Measurements from ENCODE around the gene ABCF1. TPM values are rescaled to one million over a fixed set of nuclear protein-coding genes. Genes with fewer than 3 reads are reported as not detected.

ABCF1 gene
- total RNA-seq, 1 donor from 2014 or later, result 21.9 TPM

- H3K27ac ChIP-seq (ENCODE audit: low read depth, low read length), result peak within 1 kb of the TSS; percentile 93
- peaks cover 15 to 31% (median 19%) of the 10 kb centered on the region in 3 donors for H3K4me1 ChIP-seq (ENCODE audit: control insufficient read depth in 3 of 3, insufficient read depth in 3 of 3, low read length in 3 of 3)
- H3K27me3 ChIP-seq (ENCODE audit: control insufficient read depth in 3 of 3, insufficient read depth in 3 of 3, low read length in 3 of 3), result no peaks in the 10 kb centered on the region
- H3K36me3 ChIP-seq (ENCODE audit: control insufficient read depth in 3 of 3, insufficient read depth in 3 of 3, low read length in 3 of 3), result peaks cover 17 to 30% (median 24%) of the 10 kb centered on the region in 3 donors
- peak within 1 kb of the TSS; percentile 84 to 96 (median 95) for H3K9ac ChIP-seq (ENCODE audit: low read depth in 1 of 3, low read length in 3 of 3)
- H3K9me3 ChIP-seq (ENCODE audit: control insufficient read depth in 3 of 3, low read length in 3 of 3), result no peaks in the 10 kb centered on the region
- peak within 1 kb of the TSS; percentile 93 to 99 (median 99) for H3K4me3 ChIP-seq (ENCODE audit: low read length in 3 of 3)
Observed at GRCh38 chr6:30556906-30557682, 14.1 kb upstream of the ABCF1 start, which contains the start of gene PRR3. TSS of gene PRR3 (plus strand) at chr6:30557295. CDS start at chr6:30557345, 50 bp downstream.

- Histone ChIP-seq H3K9ac (ENCODE audit: low read depth in 1 of 3, low read length in 3 of 3) (peak overlapping the region; percentile 84 to 96 (median 95)), H3K9me3 (ENCODE audit: control insufficient read depth in 3 of 3, low read length in 3 of 3) (no peaks in the 10 kb centered on the region), H3K4me1 (ENCODE audit: control insufficient read depth in 3 of 3, insufficient read depth in 3 of 3, low read length in 3 of 3) (peaks cover 15 to 31% (median 19%) of the 10 kb centered on the region in 3 donors), H3K27ac (ENCODE audit: low read depth, low read length) (peak overlapping the region; percentile 93), H3K4me3 (ENCODE audit: low read length in 3 of 3) (peak overlapping the region; percentile 93 to 99 (median 99)), H3K36me3 (ENCODE audit: control insufficient read depth in 3 of 3, insufficient read depth in 3 of 3, low read length in 3 of 3) (peaks cover 19 to 29% (median 25%) of the 10 kb centered on the region in 3 donors), H3K27me3 (ENCODE audit: control insufficient read depth in 3 of 3, insufficient read depth in 3 of 3, low read length in 3 of 3) (no peaks in the 10 kb centered on the region)
Observed at GRCh38 chr6:30557683-30557981, 13.6 kb upstream of the ABCF1 start.

GRCh38 chr6:30560930-30561329 is 10.3 kb upstream of the ABCF1 start:
- Histone ChIP-seq H3K36me3 (ENCODE audit: control insufficient read depth in 3 of 3, insufficient read depth in 3 of 3, low read length in 3 of 3) (peaks cover 7 to 10% (median 8%) of the 10 kb centered on the region in 3 donors), H3K4me3 (ENCODE audit: low read length in 3 of 3) (no peak overlapping the region), H3K4me1 (ENCODE audit: control insufficient read depth in 3 of 3, insufficient read depth in 3 of 3, low read length in 3 of 3) (peaks cover 9 to 17% (median 12%) of the 10 kb centered on the region in 3 donors), H3K27ac (ENCODE audit: low read depth, low read length) (no peak overlapping the region), H3K27me3 (ENCODE audit: control insufficient read depth in 3 of 3, insufficient read depth in 3 of 3, low read length in 3 of 3) (no peaks in the 10 kb centered on the region), H3K9ac (ENCODE audit: low read depth in 1 of 3, low read length in 3 of 3) (no peak overlapping the region), H3K9me3 (ENCODE audit: control insufficient read depth in 3 of 3, low read length in 3 of 3) (no peaks in the 10 kb centered on the region)

GRCh38 chr6:30562470-30563425 is 8.5 kb upstream of the ABCF1 start:
- H3K9ac ChIP-seq (ENCODE audit: low read depth in 1 of 3, low read length in 3 of 3), result no peak overlapping the region
- H3K27me3 ChIP-seq (ENCODE audit: control insufficient read depth in 3 of 3, insufficient read depth in 3 of 3, low read length in 3 of 3), result no peaks in the 10 kb centered on the region
- no peak overlapping the region for H3K4me3 ChIP-seq (ENCODE audit: low read length in 3 of 3)
- H3K36me3 ChIP-seq (ENCODE audit: control insufficient read depth in 3 of 3, insufficient read depth in 3 of 3, low read length in 3 of 3), result peaks cover 7 to 10% (median 8%) of the 10 kb centered on the region in 3 donors
- H3K27ac ChIP-seq (ENCODE audit: low read depth, low read length), result no peak overlapping the region
- no peaks in the 10 kb centered on the region for H3K9me3 ChIP-seq (ENCODE audit: control insufficient read depth in 3 of 3, low read length in 3 of 3)
- H3K4me1 ChIP-seq (ENCODE audit: control insufficient read depth in 3 of 3, insufficient read depth in 3 of 3, low read length in 3 of 3), result peaks cover 4 to 5% (median 4%) of the 10 kb centered on the region in 3 donors

GRCh38 chr6:30564114-30564513 is 7.1 kb upstream of the ABCF1 start:
- Histone ChIP-seq H3K36me3 (ENCODE audit: control insufficient read depth in 3 of 3, insufficient read depth in 3 of 3, low read length in 3 of 3) (peaks cover 7 to 10% (median 8%) of the 10 kb centered on the region in 3 donors), H3K27me3 (ENCODE audit: control insufficient read depth in 3 of 3, insufficient read depth in 3 of 3, low read length in 3 of 3) (no peaks in the 10 kb centered on the region), H3K4me1 (ENCODE audit: control insufficient read depth in 3 of 3, insufficient read depth in 3 of 3, low read length in 3 of 3) (no peaks in the 10 kb centered on the region), H3K4me3 (ENCODE audit: low read length in 3 of 3) (no peak overlapping the region), H3K9me3 (ENCODE audit: control insufficient read depth in 3 of 3, low read length in 3 of 3) (no peaks in the 10 kb centered on the region), H3K9ac (ENCODE audit: low read depth in 1 of 3, low read length in 3 of 3) (no peak overlapping the region), H3K27ac (ENCODE audit: low read depth, low read length) (no peak overlapping the region)

- Histone ChIP-seq H3K27me3 (ENCODE audit: control insufficient read depth in 3 of 3, insufficient read depth in 3 of 3, low read length in 3 of 3) (no peaks in the 10 kb centered on the region), H3K9me3 (ENCODE audit: control insufficient read depth in 3 of 3, low read length in 3 of 3) (no peaks in the 10 kb centered on the region), H3K36me3 (ENCODE audit: control insufficient read depth in 3 of 3, insufficient read depth in 3 of 3, low read length in 3 of 3) (peaks cover 7 to 10% (median 8%) of the 10 kb centered on the region in 3 donors)
Observed at GRCh38 chr6:30565772-30566171, 5.5 kb upstream of the ABCF1 start.

GRCh38 chr6:30568245-30568644 is 3.0 kb upstream of the ABCF1 start:
- Histone ChIP-seq H3K27ac (ENCODE audit: low read depth, low read length) (no peak overlapping the region), H3K4me1 (ENCODE audit: control insufficient read depth in 3 of 3, insufficient read depth in 3 of 3, low read length in 3 of 3) (peaks cover 22 to 33% (median 25%) of the 10 kb centered on the region in 3 donors), H3K9ac (ENCODE audit: low read depth in 1 of 3, low read length in 3 of 3) (no peak overlapping the region), H3K9me3 (ENCODE audit: control insufficient read depth in 3 of 3, low read length in 3 of 3) (no peaks in the 10 kb centered on the region), H3K36me3 (ENCODE audit: control insufficient read depth in 3 of 3, insufficient read depth in 3 of 3, low read length in 3 of 3) (peaks cover 0 to 3% (median 0%) of the 10 kb centered on the region in 3 donors), H3K27me3 (ENCODE audit: control insufficient read depth in 3 of 3, insufficient read depth in 3 of 3, low read length in 3 of 3) (no peaks in the 10 kb centered on the region), H3K4me3 (ENCODE audit: low read length in 3 of 3) (no peak overlapping the region)

More at GRCh38 chr6:30565772-30566171, 5.5 kb upstream of the ABCF1 start:
- Histone ChIP-seq H3K4me1 (ENCODE audit: control insufficient read depth in 3 of 3, insufficient read depth in 3 of 3, low read length in 3 of 3) (peaks cover 9% of the 10 kb centered on the region in 3 donors), H3K4me3 (ENCODE audit: low read length in 3 of 3) (no peak overlapping the region), H3K27ac (ENCODE audit: low read depth, low read length) (no peak overlapping the region), H3K9ac (ENCODE audit: low read depth in 1 of 3, low read length in 3 of 3) (no peak overlapping the region)

GRCh38 chr6:30570263-30570662 is 979 bp upstream of the ABCF1 start:
- Histone ChIP-seq H3K9me3 (ENCODE audit: control insufficient read depth in 3 of 3, low read length in 3 of 3) (no peaks in the 10 kb centered on the region), H3K4me1 (ENCODE audit: control insufficient read depth in 3 of 3, insufficient read depth in 3 of 3, low read length in 3 of 3) (peaks cover 22 to 34% (median 25%) of the 10 kb centered on the region in 3 donors), H3K9ac (ENCODE audit: low read depth in 1 of 3, low read length in 3 of 3) (peak overlapping the region; percentile 84 to 97 (median 93)), H3K27me3 (ENCODE audit: control insufficient read depth in 3 of 3, insufficient read depth in 3 of 3, low read length in 3 of 3) (no peaks in the 10 kb centered on the region), H3K4me3 (ENCODE audit: low read length in 3 of 3) (peak overlapping the region; percentile 93 to 99 (median 95)), H3K36me3 (ENCODE audit: control insufficient read depth in 3 of 3, insufficient read depth in 3 of 3, low read length in 3 of 3) (peaks cover 0 to 3% (median 0%) of the 10 kb centered on the region in 3 donors), H3K27ac (ENCODE audit: low read depth, low read length) (peak overlapping the region; percentile 99)

- Histone ChIP-seq H3K36me3 (ENCODE audit: control insufficient read depth in 3 of 3, insufficient read depth in 3 of 3, low read length in 3 of 3) (peaks cover 0 to 3% (median 0%) of the 10 kb centered on the region in 3 donors), H3K27me3 (ENCODE audit: control insufficient read depth in 3 of 3, insufficient read depth in 3 of 3, low read length in 3 of 3) (no peaks in the 10 kb centered on the region), H3K4me3 (ENCODE audit: low read length in 3 of 3) (peak overlapping the region; percentile 93 to 99 (median 95)), H3K9me3 (ENCODE audit: control insufficient read depth in 3 of 3, low read length in 3 of 3) (no peaks in the 10 kb centered on the region), H3K27ac (ENCODE audit: low read depth, low read length) (peak overlapping the region; percentile 99), H3K9ac (ENCODE audit: low read depth in 1 of 3, low read length in 3 of 3) (peak overlapping the region; percentile 84 to 97 (median 93)), H3K4me1 (ENCODE audit: control insufficient read depth in 3 of 3, insufficient read depth in 3 of 3, low read length in 3 of 3) (peaks cover 22 to 34% (median 25%) of the 10 kb centered on the region in 3 donors)
Observed at GRCh38 chr6:30570740-30571074, 535 bp upstream of the ABCF1 start.

Measured in skeletal muscle tissue (tissue), 4 donors.